ENCODE data around the gene WAPL.

WAPL gene

DNA sequence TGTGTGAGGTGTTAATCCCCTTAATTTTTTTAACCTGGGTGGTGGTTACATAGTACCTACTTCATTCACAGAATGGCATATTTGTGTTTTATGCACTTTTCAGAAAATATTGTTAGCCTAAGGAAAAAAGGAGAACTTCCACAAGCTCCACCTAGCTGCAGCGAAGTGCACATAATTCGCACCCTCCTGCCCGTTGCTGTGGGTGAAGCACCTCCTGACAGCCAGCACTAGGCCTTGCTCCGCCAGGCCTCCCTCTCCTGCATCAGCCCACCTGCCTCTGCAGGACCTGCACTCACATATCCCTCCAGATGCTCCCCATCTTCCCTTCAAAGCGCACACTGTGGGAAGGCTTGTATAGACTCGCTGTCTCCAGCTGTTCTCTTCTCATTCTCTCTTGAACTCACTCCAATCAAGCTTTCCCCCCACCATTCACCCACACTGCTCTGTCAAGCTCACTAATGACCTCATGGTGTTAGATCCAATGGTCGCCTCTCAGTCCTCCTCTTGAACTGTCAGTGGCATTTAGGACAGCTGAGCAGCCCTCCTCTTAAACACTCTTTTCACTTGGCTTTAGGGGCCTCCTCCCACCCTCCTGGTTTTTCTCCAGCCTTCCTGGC lies 134.3 kb downstream of the WAPL start:
- DNase-seq (ENCODE audit: low spot score): no peak

GRCh38 chr10:86385806-86386205 lies 135.8 kb downstream of the WAPL start:
- no peak for DNase-seq (ENCODE audit: low spot score)
